Regular cardiac myocyte (primary cell): ENCODE results near the gene CD163L1. TPM values are rescaled to one million over a fixed set of nuclear protein-coding genes. Genes with fewer than 3 reads are reported as not detected.

Experiments
- total RNA-seq: library from RNA; depleted of rRNA; stranded (reverse); fragments of >200 nt; gene quantifications from 2 replicates; pipeline ENCODE4 v1.2.3, GENCODE V29; 2014

Gene CD163L1
- 3.1 and 3.3 TPM in 2 replicates for total RNA-seq

GRCh38 chr12:7444076-7444475 lies at the start of gene CD163L1:
TSS of gene CD163L1 (minus strand) at chr12:7444153. CDS start at chr12:7444127, 26 bp downstream.

Other genes starting within 250 kb of the CD163L1 start
- not detected in 2 replicates for gene ACSM4, start 140.1 kb downstream of the CD163L1 start, total RNA-seq
- gene CD163, start 59.6 kb upstream of the CD163L1 start, total RNA-seq: under 0.01 TPM in 1 of 2 replicates, not detected in the other
- gene APOBEC1, start 221.8 kb upstream of the CD163L1 start, total RNA-seq: not detected in 2 replicates